ENCODE results near the gene CC2D2B.
"Not testable (repeated sequence)": the region's sequence is repeated elsewhere in the genome, so short reads cannot be mapped to it uniquely, and the experiment has no call there.

CC2D2B gene

GRCh38 chr10:95976362-95977229 is 68.8 kb downstream of the CC2D2B start:
- Histone ChIP-seq H3K4me3 (ENCODE audit: low read depth, low read length) (no peak overlapping the region), H3K9ac (ENCODE audit: low read length) (no peak overlapping the region), H3K36me3 (ENCODE audit: control insufficient read depth, insufficient read depth, low read length) (no peaks in the 10 kb centered on the region), H3K27ac (ENCODE audit: low read depth, low read length) (no peak overlapping the region), H3K9me3 (ENCODE audit: control insufficient read depth, insufficient read depth, low read depth, low read length) (no peaks in the 10 kb centered on the region), H3K4me1 (ENCODE audit: control insufficient read depth, insufficient read depth, low read length) (peaks cover 3% of the 10 kb centered on the region; the same call in 1 of the 2 replicates), H3K27me3 (ENCODE audit: control insufficient read depth, insufficient read depth, low read length) (no peaks in the 10 kb centered on the region)

DNA sequence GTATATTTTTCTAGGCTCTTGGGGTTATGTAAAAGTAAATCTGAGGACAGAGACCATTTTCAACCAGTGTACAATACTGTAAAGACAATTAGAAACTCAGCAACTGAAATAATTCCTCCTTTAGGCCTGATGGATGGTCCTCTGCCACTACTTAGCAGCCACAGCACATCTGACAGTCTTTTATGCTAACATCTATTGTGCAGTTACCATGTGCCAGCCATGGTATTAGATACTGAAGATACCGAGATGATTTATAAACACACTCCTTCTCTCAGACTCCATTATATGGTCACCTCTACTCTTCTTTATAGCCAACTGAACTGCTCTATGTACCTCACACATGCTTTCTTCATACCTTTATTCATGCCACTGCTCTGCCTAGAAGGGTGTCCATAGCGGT is 74.4 kb downstream of the CC2D2B start:
- no peak overlapping the region for H3K4me3 ChIP-seq (ENCODE audit: low read depth, low read length)
- no peak overlapping the region for H3K9ac ChIP-seq (ENCODE audit: low read length)
- H3K9me3 ChIP-seq (ENCODE audit: control insufficient read depth, insufficient read depth, low read depth, low read length): no peaks in the 10 kb centered on the region
- H3K36me3 ChIP-seq (ENCODE audit: control insufficient read depth, insufficient read depth, low read length): no peaks in the 10 kb centered on the region
- no peaks in the 10 kb centered on the region for H3K27me3 ChIP-seq (ENCODE audit: control insufficient read depth, insufficient read depth, low read length)
- no peak overlapping the region for H3K27ac ChIP-seq (ENCODE audit: low read depth, low read length)
- no peaks in the 10 kb centered on the region for H3K4me1 ChIP-seq (ENCODE audit: control insufficient read depth, insufficient read depth, low read length)

DNA sequence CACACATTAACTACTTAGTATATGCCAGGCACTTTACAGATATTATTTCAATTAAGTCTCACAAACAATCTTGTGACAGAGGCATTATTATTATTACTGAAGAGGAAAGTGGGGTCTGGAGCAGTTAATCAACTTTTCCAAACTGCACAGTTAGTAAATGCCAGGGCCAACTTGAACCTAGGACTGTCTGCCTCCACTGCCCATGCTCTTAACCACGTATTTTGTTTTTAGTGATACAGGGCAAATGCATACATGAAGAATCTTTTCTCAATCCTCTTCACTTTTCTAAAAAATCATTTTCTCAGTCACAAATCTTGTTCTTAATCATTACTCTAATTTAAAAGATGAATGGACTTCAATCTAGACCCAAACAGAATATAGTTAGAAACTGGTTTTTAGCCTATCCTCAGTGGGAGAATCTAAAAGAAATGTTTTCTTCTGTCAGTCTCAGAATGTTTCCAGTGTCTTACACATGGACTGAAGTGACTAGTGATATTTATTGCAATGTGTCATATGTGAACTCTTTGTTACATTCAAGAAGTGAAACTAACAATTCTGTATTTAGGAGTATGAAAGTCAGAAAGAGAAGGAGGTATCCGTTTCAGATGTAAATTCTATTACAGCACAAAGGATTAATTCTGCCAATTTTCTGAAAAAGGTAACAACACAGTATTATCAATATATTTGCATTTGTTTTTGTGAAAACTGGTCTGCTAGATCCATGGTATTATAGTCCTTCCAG is 80.1 kb downstream of the CC2D2B start:
- Histone ChIP-seq H3K4me3 (ENCODE audit: low read depth, low read length) (no peak overlapping the region), H3K27ac (ENCODE audit: low read depth, low read length) (no peak overlapping the region)

DNA sequence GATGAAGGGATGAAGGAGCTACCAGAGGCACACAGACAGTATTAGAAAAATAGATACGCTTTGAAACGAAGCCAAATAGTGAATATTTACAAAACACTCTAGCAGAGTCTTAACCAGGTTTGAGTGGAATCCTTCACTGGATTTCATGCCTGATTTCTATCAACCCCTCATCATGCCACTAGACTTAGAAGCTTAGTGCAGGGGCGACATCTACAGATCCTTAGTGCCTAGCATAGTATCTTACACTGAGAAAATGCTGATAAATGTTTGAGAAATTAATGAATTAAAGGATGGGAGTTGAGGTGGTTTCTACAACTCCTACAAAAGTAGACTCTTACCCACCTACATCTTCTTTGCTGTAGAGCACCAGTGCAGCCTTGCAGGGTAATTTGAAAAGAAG is 80.9 kb downstream of the CC2D2B start:
- Histone ChIP-seq H3K27me3 (ENCODE audit: control insufficient read depth, insufficient read depth, low read length) (no peaks in the 10 kb centered on the region), H3K27ac (ENCODE audit: low read depth, low read length) (no peak overlapping the region), H3K4me3 (ENCODE audit: low read depth, low read length) (no peak overlapping the region), H3K4me1 (ENCODE audit: control insufficient read depth, insufficient read depth, low read length) (no peaks in the 10 kb centered on the region), H3K9me3 (ENCODE audit: control insufficient read depth, insufficient read depth, low read depth, low read length) (no peaks in the 10 kb centered on the region), H3K36me3 (ENCODE audit: control insufficient read depth, insufficient read depth, low read length) (no peaks in the 10 kb centered on the region), H3K9ac (ENCODE audit: low read length) (no peak overlapping the region)

More for the DNA sequence above, 80.1 kb downstream of the CC2D2B start:
- no peaks in the 10 kb centered on the region for H3K27me3 ChIP-seq (ENCODE audit: control insufficient read depth, insufficient read depth, low read length)
- H3K36me3 ChIP-seq (ENCODE audit: control insufficient read depth, insufficient read depth, low read length): no peaks in the 10 kb centered on the region
- H3K9me3 ChIP-seq (ENCODE audit: control insufficient read depth, insufficient read depth, low read depth, low read length): no peaks in the 10 kb centered on the region
- H3K9ac ChIP-seq (ENCODE audit: low read length): no peak overlapping the region
- H3K4me1 ChIP-seq (ENCODE audit: control insufficient read depth, insufficient read depth, low read length): no peaks in the 10 kb centered on the region

DNA sequence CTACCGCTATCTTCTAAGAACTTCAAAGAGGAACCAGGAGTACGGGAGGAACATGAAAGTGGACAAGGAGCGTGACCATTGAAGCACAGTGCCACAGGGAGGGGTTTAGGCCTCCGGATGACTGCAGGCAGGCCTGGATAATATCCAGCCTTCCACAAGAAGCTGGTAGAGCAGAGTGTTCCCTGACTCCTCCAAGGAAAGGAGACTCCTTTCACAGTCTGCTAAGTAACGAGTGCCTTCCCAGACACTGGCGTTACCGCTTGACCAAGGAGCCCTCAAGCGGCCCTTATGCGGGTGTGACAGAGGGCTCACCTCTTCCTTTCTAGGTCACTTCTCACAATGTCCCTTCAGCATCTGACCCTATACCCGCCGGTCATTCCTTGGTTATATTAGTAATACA is 86.6 kb downstream of the CC2D2B start:
- H3K9ac ChIP-seq (ENCODE audit: low read length); H3K4me3 ChIP-seq (ENCODE audit: low read depth, low read length); H3K9me3 ChIP-seq (ENCODE audit: control insufficient read depth, insufficient read depth, low read depth, low read length): not testable (repeated sequence)

DNA sequence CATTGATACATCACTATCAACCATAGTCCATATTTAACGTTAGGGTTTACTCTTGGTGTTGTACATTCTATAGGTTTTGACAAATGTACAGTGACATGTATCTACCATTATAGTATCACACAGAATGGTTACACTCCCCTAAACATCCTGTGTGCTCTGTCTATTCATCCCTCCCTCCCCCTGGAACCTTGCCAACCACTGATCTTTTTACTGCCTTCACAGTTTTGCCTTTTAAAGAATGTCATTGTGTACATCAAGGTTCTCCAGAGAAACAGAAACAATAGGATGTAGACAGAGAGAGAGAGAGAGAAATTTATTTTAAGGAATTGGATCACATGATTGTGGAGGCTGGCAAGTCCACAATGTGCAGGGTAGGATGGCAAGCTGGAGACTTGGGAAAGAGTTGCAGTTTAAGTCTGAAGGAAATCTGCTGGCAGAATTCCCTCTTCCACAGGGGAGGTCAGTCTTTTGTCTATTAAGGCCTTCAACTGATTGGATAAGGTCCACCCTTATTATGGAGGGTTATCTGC is 90.5 kb downstream of the CC2D2B start:
- H3K9ac ChIP-seq (ENCODE audit: low read length): no peak overlapping the region
- no peaks in the 10 kb centered on the region for H3K4me1 ChIP-seq (ENCODE audit: control insufficient read depth, insufficient read depth, low read length)
- no peaks in the 10 kb centered on the region for H3K27me3 ChIP-seq (ENCODE audit: control insufficient read depth, insufficient read depth, low read length)

More for the DNA sequence above, 86.6 kb downstream of the CC2D2B start:
- H3K27ac ChIP-seq (ENCODE audit: low read depth, low read length); H3K4me1 ChIP-seq (ENCODE audit: control insufficient read depth, insufficient read depth, low read length); H3K36me3 ChIP-seq (ENCODE audit: control insufficient read depth, insufficient read depth, low read length); H3K27me3 ChIP-seq (ENCODE audit: control insufficient read depth, insufficient read depth, low read length): not testable (repeated sequence)

GRCh38 chr10:96013956-96014355 is 106.2 kb downstream of the CC2D2B start:
- Histone ChIP-seq H3K36me3 (ENCODE audit: control insufficient read depth, insufficient read depth, low read length) (no peaks in the 10 kb centered on the region), H3K27me3 (ENCODE audit: control insufficient read depth, insufficient read depth, low read length) (no peaks in the 10 kb centered on the region), H3K4me3 (ENCODE audit: low read depth, low read length) (no peak overlapping the region), H3K9me3 (ENCODE audit: control insufficient read depth, insufficient read depth, low read depth, low read length) (no peaks in the 10 kb centered on the region), H3K9ac (ENCODE audit: low read length) (no peak overlapping the region), H3K27ac (ENCODE audit: low read depth, low read length) (no peak overlapping the region), H3K4me1 (ENCODE audit: control insufficient read depth, insufficient read depth, low read length) (no peaks in the 10 kb centered on the region)

More for the DNA sequence above, 90.5 kb downstream of the CC2D2B start:
- Histone ChIP-seq H3K4me3 (ENCODE audit: low read depth, low read length) (no peak overlapping the region), H3K27ac (ENCODE audit: low read depth, low read length) (no peak overlapping the region), H3K9me3 (ENCODE audit: control insufficient read depth, insufficient read depth, low read depth, low read length) (no peaks in the 10 kb centered on the region), H3K36me3 (ENCODE audit: control insufficient read depth, insufficient read depth, low read length) (no peaks in the 10 kb centered on the region)

- H3K4me3 ChIP-seq (ENCODE audit: low read depth, low read length): no peak overlapping the region
- no peak overlapping the region for H3K9ac ChIP-seq (ENCODE audit: low read length)
- H3K4me1 ChIP-seq (ENCODE audit: control insufficient read depth, insufficient read depth, low read length): no peaks in the 10 kb centered on the region
- H3K27ac ChIP-seq (ENCODE audit: low read depth, low read length): no peak overlapping the region
- H3K27me3 ChIP-seq (ENCODE audit: control insufficient read depth, insufficient read depth, low read length): no peaks in the 10 kb centered on the region
- no peaks in the 10 kb centered on the region for H3K9me3 ChIP-seq (ENCODE audit: control insufficient read depth, insufficient read depth, low read depth, low read length)
- no peaks in the 10 kb centered on the region for H3K36me3 ChIP-seq (ENCODE audit: control insufficient read depth, insufficient read depth, low read length)
These were observed 106.8 kb downstream of the CC2D2B start for GRCh38 chr10:96014473-96015102.

DNA sequence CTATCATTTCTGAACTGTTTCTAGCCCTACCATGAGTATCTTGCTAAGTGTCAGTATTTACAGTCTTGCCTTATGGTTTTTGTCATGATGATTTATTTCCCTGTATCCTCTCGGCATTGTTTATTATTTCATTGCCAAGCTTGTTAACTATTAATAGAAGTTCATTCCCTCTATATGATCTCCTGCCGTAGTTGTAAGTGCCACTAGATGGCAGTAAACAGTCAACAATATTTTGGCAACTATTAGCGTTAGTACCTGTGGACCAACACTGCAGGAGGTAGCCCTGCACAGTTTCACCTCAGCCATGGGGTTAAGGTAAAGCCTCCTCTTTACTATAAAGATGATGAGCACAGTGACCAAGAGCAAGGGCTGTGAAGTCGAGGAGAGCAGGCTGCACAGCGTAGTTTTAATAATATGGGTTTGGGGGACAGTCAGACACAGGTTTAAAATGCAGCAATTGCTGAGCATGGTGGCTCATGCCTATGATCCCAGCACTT is 109.5 kb downstream of the CC2D2B start:
- H3K4me1 ChIP-seq (ENCODE audit: control insufficient read depth, insufficient read depth, low read length): no peaks in the 10 kb centered on the region
- no peaks in the 10 kb centered on the region for H3K27me3 ChIP-seq (ENCODE audit: control insufficient read depth, insufficient read depth, low read length)
- H3K27ac ChIP-seq (ENCODE audit: low read depth, low read length): no peak overlapping the region
- H3K9ac ChIP-seq (ENCODE audit: low read length): no peak overlapping the region
- H3K9me3 ChIP-seq (ENCODE audit: control insufficient read depth, insufficient read depth, low read depth, low read length): no peaks in the 10 kb centered on the region
- no peak overlapping the region for H3K4me3 ChIP-seq (ENCODE audit: low read depth, low read length)
- H3K36me3 ChIP-seq (ENCODE audit: control insufficient read depth, insufficient read depth, low read length): no peaks in the 10 kb centered on the region

DNA sequence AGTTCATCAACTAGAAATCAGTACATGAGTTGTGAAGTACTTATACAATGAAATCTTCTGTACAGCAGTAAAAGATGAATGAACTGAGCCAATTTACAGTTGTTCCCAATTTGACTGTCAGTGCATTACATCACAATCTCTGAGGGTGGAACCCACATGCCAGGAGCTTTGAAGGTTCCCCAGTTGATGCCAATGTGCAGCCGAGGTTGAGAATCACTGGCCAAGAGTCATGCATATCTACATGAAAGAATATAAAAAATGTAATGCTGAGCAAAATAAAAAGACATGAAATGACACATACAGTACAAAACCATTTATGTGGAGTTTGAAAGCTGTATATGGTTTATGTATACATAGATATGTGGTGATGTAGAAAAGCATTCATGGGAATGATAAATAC is 113.6 kb downstream of the CC2D2B start:
- no peak overlapping the region for H3K4me3 ChIP-seq (ENCODE audit: low read depth, low read length)
- H3K36me3 ChIP-seq (ENCODE audit: control insufficient read depth, insufficient read depth, low read length): no peaks in the 10 kb centered on the region
- H3K9ac ChIP-seq (ENCODE audit: low read length): no peak overlapping the region
- H3K4me1 ChIP-seq (ENCODE audit: control insufficient read depth, insufficient read depth, low read length): no peaks in the 10 kb centered on the region
- no peak overlapping the region for H3K27ac ChIP-seq (ENCODE audit: low read depth, low read length)
- H3K27me3 ChIP-seq (ENCODE audit: control insufficient read depth, insufficient read depth, low read length): no peaks in the 10 kb centered on the region
- no peaks in the 10 kb centered on the region for H3K9me3 ChIP-seq (ENCODE audit: control insufficient read depth, insufficient read depth, low read depth, low read length)

Measured in HUES6 (cell line).